ENCODE data around the gene HMGN4.

HMGN4 gene

GRCh38 chr6:26531897-26532296 lies 6.3 kb upstream of the HMGN4 start:
- Histone ChIP-seq H3K9me3 (ENCODE audit: low read length) (no peaks in the 10 kb centered on the region), H2AFZ (ENCODE audit: low read depth, low read length) (no peak overlapping the region), H3K4me1 (ENCODE audit: insufficient read depth, low read length) (peaks cover 3% of the 10 kb centered on the region), H3K4me3 (ENCODE audit: low read length) (no peak overlapping the region), H3K27me3 (ENCODE audit: insufficient read depth, low read length) (no peaks in the 10 kb centered on the region), H3K36me3 (ENCODE audit: insufficient read depth, low read length) (no peaks in the 10 kb centered on the region)

DNA sequence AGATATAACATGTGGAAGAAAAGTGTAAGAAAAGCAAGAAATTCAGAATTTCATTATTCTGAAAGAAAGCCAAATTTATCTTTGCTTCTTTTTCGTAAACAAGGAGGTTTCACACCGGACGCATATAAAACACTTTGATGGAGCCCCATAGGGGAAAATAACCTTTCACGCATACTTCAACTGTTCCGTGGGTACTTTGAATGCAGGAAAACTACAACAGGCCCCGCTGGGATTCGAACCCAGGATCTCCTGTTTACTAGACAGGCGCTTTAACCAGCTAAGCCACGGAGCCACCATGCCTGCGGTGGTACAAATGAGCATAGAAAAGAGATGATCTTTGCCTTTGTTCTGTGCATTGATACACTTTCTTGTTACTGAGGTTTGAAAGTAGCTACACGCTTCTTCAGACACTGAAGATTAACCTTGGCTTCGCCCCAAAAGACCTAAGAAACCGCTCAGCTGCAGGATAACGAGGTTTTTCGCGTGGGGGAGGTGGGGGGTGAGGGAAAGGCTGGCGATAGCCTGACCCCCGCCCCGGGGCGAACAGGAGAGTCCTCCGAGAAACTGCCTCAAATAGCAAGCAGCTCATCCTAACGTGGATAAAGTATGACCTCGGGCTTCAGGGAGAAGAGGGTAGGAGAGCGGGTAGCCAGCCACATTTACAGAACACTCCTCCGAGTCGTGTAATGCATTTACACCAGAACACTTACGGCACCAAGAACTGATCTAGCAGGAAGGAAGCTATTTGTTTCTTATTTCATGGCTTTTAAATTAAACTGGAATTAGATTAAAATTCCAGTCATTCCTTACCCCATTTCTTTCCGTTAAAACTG lies 5.3 kb upstream of the HMGN4 start:
- Histone ChIP-seq H3K36me3 (ENCODE audit: insufficient read depth, low read length) (no peaks in the 10 kb centered on the region), H3K9me3 (ENCODE audit: low read length) (no peaks in the 10 kb centered on the region), H3K27me3 (ENCODE audit: insufficient read depth, low read length) (no peaks in the 10 kb centered on the region), H3K4me3 (ENCODE audit: low read length) (peak overlapping the region; percentile 91), H3K4me1 (ENCODE audit: insufficient read depth, low read length) (peaks cover 3% of the 10 kb centered on the region), H2AFZ (ENCODE audit: low read depth, low read length) (peak overlapping the region; percentile 100)

DNA sequence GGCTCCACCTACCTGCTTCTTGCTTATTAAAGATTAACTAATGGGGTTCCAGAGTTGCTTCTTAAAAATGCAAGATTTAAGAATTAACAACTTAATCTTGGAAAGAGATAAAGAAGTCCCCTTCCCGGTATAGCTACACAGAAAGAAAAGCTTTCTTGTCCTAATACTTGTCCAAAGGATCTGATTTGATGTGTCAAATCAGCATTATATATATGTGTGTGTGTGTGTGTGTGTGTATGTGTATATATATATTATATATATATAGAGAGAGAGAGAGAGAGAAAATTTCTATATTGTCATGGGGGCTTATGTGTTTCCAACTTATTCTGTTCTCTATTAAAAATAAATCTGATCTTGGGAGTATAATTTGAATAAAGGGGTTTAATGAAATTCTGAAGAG lies 4.6 kb upstream of the HMGN4 start:
- Histone ChIP-seq H3K4me1 (ENCODE audit: insufficient read depth, low read length) (peaks cover 3% of the 10 kb centered on the region), H3K4me3 (ENCODE audit: low read length) (peak overlapping the region; percentile 91), H2AFZ (ENCODE audit: low read depth, low read length) (peak overlapping the region; percentile 100), H3K27me3 (ENCODE audit: insufficient read depth, low read length) (no peaks in the 10 kb centered on the region), H3K9me3 (ENCODE audit: low read length) (no peaks in the 10 kb centered on the region), H3K36me3 (ENCODE audit: insufficient read depth, low read length) (no peaks in the 10 kb centered on the region)

- Histone ChIP-seq H3K27me3 (ENCODE audit: insufficient read depth, low read length) (no peaks in the 10 kb centered on the region), H3K4me1 (ENCODE audit: insufficient read depth, low read length) (peaks cover 9% of the 10 kb centered on the region)
These were observed 3.3 kb upstream of the HMGN4 start for GRCh38 chr6:26534681-26535465.

GRCh38 chr6:26536571-26537159 lies 1.5 kb upstream of the HMGN4 start:
- peak overlapping the region; percentile 88 for H2AFZ ChIP-seq (ENCODE audit: low read depth, low read length)
- peak overlapping the region; percentile 81 for H3K4me3 ChIP-seq (ENCODE audit: low read length)
- peaks cover 11% of the 10 kb centered on the region for H3K4me1 ChIP-seq (ENCODE audit: insufficient read depth, low read length)
- no peaks in the 10 kb centered on the region for H3K27me3 ChIP-seq (ENCODE audit: insufficient read depth, low read length)
- no peaks in the 10 kb centered on the region for H3K9me3 ChIP-seq (ENCODE audit: low read length)
- peaks cover 9% of the 10 kb centered on the region for H3K36me3 ChIP-seq (ENCODE audit: insufficient read depth, low read length)

More at GRCh38 chr6:26534681-26535465, 3.3 kb upstream of the HMGN4 start:
- Histone ChIP-seq H3K9me3 (ENCODE audit: low read length) (no peaks in the 10 kb centered on the region), H3K4me3 (ENCODE audit: low read length) (no peak overlapping the region), H2AFZ (ENCODE audit: low read depth, low read length) (no peak overlapping the region), H3K36me3 (ENCODE audit: insufficient read depth, low read length) (peaks cover 3% of the 10 kb centered on the region)

- peak overlapping the region; percentile 88 for H2AFZ ChIP-seq (ENCODE audit: low read depth, low read length)
- H3K9me3 ChIP-seq (ENCODE audit: low read length) = no peaks in the 10 kb centered on the region
- H3K4me1 ChIP-seq (ENCODE audit: insufficient read depth, low read length) = peaks cover 11% of the 10 kb centered on the region
- no peaks in the 10 kb centered on the region for H3K27me3 ChIP-seq (ENCODE audit: insufficient read depth, low read length)
- H3K4me3 ChIP-seq (ENCODE audit: low read length) = peak overlapping the region; percentile 81
- H3K36me3 ChIP-seq (ENCODE audit: insufficient read depth, low read length) = peaks cover 10% of the 10 kb centered on the region
These were observed 863 bp upstream of the HMGN4 start for GRCh38 chr6:26537160-26537845.

GRCh38 chr6:26538572-26538902 lies 371 bp downstream of the HMGN4 start:
- Histone ChIP-seq H3K36me3 (ENCODE audit: insufficient read depth, low read length) (peaks cover 18% of the 10 kb centered on the region), H3K4me1 (ENCODE audit: insufficient read depth, low read length) (peaks cover 11% of the 10 kb centered on the region), H2AFZ (ENCODE audit: low read depth, low read length) (peak overlapping the region; percentile 66), H3K9me3 (ENCODE audit: low read length) (no peaks in the 10 kb centered on the region), H3K4me3 (ENCODE audit: low read length) (peak overlapping the region; percentile 81), H3K27me3 (ENCODE audit: insufficient read depth, low read length) (no peaks in the 10 kb centered on the region)

- Histone ChIP-seq H3K36me3 (ENCODE audit: insufficient read depth, low read length) (peaks cover 21% of the 10 kb centered on the region), H3K9me3 (ENCODE audit: low read length) (no peaks in the 10 kb centered on the region), H2AFZ (ENCODE audit: low read depth, low read length) (no peak overlapping the region), H3K27me3 (ENCODE audit: insufficient read depth, low read length) (no peaks in the 10 kb centered on the region), H3K4me1 (ENCODE audit: insufficient read depth, low read length) (peaks cover 8% of the 10 kb centered on the region), H3K4me3 (ENCODE audit: low read length) (peak overlapping the region; percentile 81)
These were observed 977 bp downstream of the HMGN4 start for GRCh38 chr6:26539071-26539615.

- Histone ChIP-seq H3K36me3 (ENCODE audit: insufficient read depth, low read length) (peaks cover 38% of the 10 kb centered on the region), H2AFZ (ENCODE audit: low read depth, low read length) (no peak overlapping the region)
These were observed 3.4 kb downstream of the HMGN4 start for GRCh38 chr6:26541579-26541978.

GRCh38 chr6:26543953-26544352 lies 5.8 kb downstream of the HMGN4 start:
- Histone ChIP-seq H3K4me1 (ENCODE audit: insufficient read depth, low read length) (peaks cover 6% of the 10 kb centered on the region), H3K27me3 (ENCODE audit: insufficient read depth, low read length) (no peaks in the 10 kb centered on the region), H2AFZ (ENCODE audit: low read depth, low read length) (no peak overlapping the region), H3K36me3 (ENCODE audit: insufficient read depth, low read length) (peaks cover 41% of the 10 kb centered on the region), H3K4me3 (ENCODE audit: low read length) (no peak overlapping the region), H3K9me3 (ENCODE audit: low read length) (no peaks in the 10 kb centered on the region)

More at GRCh38 chr6:26541579-26541978, 3.4 kb downstream of the HMGN4 start:
- H3K4me3 ChIP-seq (ENCODE audit: low read length) = no peak overlapping the region
- H3K4me1 ChIP-seq (ENCODE audit: insufficient read depth, low read length) = peaks cover 8% of the 10 kb centered on the region
- H3K27me3 ChIP-seq (ENCODE audit: insufficient read depth, low read length) = no peaks in the 10 kb centered on the region
- H3K9me3 ChIP-seq (ENCODE audit: low read length) = no peaks in the 10 kb centered on the region

- Histone ChIP-seq H2AFZ (ENCODE audit: low read depth, low read length) (no peak overlapping the region), H3K9me3 (ENCODE audit: low read length) (no peaks in the 10 kb centered on the region), H3K27me3 (ENCODE audit: insufficient read depth, low read length) (no peaks in the 10 kb centered on the region), H3K4me1 (ENCODE audit: insufficient read depth, low read length) (peaks cover 3% of the 10 kb centered on the region), H3K4me3 (ENCODE audit: low read length) (no peak overlapping the region), H3K36me3 (ENCODE audit: insufficient read depth, low read length) (peaks cover 41% of the 10 kb centered on the region)
These were observed 6.3 kb downstream of the HMGN4 start for GRCh38 chr6:26544473-26544872.

- H3K4me3 ChIP-seq (ENCODE audit: low read length) = no peak overlapping the region
- no peaks in the 10 kb centered on the region for H3K9me3 ChIP-seq (ENCODE audit: low read length)
- no peaks in the 10 kb centered on the region for H3K4me1 ChIP-seq (ENCODE audit: insufficient read depth, low read length)
- no peaks in the 10 kb centered on the region for H3K27me3 ChIP-seq (ENCODE audit: insufficient read depth, low read length)
- no peak overlapping the region for H2AFZ ChIP-seq (ENCODE audit: low read depth, low read length)
- H3K36me3 ChIP-seq (ENCODE audit: insufficient read depth, low read length) = peaks cover 33% of the 10 kb centered on the region
These were observed 7.5 kb downstream of the HMGN4 start for GRCh38 chr6:26545627-26546026.

Measured in neuron (in vitro differentiated cells).